GM18909 (cell line): ENCODE data around the gene CXXC5.
A peak's percentile ranks its signal among the peaks of the same experiment; 100 is the strongest.
"Not testable (repeated sequence)": the region's sequence is repeated elsewhere in the genome, so short reads cannot be mapped to it uniquely, and the experiment has no call there.

ENCODE experiments used
- ATAC-seq: cut with Tn5 transposase; IDR thresholded peaks from one replicate; pipeline ENCODE4 v1.9.1; 2021; ENCODE audit warnings: mild to moderate bottlenecking; ENCODE audit not compliant: unreplicated experiment, poor library complexity

CXXC5 gene

DNA sequence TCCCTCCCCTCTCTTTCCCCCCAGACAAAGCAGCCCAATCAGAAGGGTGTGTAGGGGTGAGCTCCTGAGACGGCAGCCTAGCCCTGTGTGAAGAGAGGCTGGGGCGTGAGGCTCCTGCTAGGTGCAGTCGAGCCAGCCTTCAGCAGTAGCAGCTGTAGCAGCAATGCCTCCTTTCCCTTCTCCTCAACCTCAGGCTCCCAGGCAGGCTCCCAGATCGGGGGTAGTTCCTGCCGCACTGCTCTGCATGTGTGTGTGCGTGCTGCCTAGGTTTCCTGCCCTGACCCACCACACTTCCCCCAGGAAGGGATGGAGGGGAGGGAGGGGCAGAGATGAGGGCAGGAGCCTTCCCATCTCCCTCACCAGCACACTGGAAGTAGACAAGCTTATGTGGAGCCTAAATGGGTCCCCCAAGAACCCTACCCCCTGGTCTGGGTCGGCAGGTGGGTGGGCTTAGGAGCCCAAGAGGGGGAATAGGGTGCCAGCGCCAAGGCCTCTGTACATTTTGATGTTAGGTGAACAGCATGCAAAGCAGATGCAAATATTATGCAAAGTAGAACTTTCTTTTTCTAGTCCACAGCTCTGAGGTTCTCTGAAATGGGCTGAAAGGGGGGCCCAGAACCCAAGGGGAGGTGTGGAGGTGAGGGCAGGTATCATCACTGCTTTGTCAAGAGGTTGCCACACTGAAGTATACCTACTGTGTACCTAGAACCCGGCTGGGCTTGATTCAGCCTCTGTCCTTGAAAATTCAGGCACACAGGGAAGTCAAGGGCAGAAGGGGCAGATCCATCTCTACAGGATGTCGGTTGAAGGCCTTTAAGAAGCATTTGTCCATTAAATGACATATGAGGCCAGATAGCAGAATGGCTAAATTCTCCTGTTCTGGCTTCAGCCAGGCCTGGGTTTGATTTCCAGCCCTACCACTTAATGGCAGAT, 57.8 kb downstream of the CXXC5 start:
- ATAC-seq: no peak

DNA sequence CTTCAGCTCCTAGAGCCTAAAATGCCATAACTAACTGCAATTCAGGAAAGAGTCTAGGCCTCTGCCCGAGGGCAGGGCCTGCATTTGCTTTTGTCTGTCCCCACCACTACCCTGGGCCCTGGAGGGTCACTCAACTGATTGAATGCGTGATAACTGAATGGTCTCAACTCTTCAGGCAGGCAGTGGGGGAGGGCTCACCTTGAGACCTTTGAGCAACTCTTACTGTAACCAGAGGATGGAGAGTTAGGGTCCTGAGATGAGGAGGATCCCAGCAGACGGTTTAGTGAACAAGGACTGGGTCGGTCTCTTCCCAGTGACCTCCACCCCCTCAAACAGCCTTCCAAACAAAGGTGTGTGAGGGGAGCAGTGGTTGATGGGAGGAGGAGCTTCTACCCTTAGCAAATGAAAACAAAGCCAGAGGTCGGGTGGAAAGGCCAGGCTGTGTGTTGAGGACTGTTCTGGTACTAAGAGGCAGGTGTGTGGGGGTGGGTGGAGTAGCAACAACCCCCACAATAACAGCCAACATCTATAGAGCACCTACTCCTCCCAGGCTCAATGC, 59.4 kb downstream of the CXXC5 start:
- no peak for ATAC-seq

DNA sequence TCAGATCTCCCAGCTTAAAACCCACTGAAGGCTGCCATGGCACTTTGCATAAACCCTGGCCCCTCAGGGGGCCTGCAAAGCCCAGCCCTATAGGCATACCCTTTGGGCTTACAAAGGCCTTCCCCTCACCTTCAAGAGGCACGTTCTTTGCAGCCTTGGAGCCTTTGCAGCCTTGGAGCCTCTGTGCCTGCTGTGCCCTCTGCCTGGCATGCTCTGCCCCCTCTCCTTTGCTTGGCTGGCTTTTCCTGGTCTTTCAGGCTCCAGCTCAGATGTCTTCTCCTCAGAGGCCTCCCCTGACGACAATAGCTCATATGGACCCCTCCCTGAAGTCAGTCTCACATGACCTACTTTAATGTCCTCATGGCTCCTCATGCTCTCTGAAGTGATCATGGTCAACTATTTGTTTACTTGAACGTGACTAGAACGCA, 60.3 kb downstream of the CXXC5 start:
- ATAC-seq: no peak

DNA sequence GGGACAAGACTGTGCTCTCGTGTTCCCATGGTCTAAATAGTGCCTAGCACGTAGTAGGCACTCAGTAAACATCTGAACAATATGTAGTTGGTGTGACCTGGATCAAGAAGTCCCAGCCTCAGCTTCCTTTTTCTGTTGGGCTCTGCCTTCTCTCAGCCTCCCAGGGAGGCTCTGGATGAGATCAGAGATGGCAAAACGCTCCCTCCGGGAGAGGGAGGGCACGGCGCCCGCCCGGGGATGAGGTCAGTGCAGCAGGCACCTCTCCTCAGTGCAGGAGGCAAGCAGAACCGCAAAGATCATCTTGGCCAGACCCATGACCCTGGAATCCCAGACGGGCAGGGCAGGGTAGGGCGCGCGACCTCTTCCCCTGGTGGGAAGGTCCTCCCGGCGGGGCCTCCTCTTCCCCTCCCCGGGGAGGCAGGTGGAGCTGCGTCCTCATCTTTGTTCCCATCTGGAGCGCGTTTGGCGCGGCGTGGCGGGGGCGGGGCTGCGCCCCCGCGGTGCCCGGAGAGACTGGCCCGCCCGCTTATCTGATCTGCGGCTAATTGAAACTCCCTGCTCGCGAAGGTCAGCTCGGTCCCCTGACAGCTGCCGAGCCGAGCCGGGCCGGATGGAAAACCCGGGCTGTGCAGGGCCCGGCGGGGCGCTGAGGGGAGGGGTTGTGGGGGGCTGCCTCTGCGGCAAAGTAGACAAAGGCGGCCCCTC, 60.9 kb downstream of the CXXC5 start:
- no peak for ATAC-seq

DNA sequence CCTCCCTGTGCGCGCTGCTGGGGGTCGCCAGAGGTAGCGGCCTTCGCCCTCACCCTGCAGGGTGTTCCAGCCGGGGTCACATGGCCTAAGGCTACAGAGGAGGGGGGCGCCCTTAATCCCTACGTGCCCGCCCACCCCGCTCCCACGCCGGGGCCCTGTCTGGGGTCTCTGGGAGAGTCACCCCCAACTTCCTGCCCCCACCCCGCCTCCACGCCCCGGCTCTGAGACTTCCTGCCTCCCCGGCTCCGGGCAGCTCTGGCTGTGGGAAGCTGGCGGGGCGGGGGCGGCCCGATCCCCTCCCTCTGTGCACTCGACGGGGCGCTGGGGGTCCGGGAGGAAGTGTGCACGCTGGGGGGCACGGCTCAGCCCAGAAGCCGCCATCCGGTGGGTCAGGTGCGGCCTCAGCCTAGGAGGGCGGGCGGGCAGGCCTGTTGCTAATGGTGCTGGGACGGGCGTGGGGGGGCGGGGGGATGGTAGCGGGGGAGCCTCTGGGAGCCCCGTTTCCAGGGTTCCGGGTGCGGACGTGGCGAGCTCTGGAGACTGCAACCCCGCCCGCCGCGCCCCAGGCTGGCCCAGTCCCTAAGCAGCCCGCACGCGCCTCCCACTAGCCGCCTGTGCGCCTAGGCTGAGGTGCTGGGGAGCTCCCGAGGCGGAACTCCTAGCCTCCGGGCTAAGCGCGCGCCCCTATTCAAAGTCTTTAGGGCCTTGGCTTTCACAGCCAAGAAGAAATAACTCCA, 61.6 kb downstream of the CXXC5 start:
- no peak for ATAC-seq

DNA sequence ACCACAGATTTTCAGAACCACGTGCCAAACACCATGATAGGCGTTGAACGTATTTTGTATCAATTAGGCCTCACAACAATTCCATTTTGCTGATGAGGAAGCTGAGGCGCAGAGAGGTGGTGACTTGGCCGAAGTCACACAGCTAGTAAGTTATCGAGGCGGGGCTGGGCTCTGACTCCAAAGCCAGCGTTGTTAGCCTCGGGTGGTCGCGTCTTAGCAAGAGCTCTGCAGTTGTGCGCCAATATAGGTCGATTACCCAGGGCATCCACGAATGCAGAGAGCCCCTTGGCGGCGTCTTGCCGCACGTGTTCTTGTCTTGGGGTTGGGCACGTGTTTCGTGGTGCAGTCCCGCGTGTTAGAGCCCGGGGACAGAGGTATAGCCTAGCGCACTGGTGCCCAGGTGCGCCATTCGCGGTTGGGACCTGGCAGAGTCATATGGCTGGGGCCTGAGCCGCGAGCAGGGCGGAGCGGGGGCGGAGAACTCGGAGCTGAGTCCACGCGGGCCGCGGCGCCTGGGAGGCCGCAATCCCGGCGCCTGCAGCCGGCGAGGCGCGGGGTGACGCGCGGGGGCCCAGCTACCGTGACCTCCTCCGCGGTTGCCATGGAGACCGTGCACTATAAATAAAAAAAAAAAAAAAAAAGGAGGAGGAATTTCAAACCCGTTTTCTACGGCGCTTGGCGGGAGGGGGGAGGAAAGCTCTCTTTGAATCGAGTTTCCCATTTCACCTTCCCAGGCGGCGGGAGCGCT, 62.3 kb downstream of the CXXC5 start:
- no peak for ATAC-seq

DNA sequence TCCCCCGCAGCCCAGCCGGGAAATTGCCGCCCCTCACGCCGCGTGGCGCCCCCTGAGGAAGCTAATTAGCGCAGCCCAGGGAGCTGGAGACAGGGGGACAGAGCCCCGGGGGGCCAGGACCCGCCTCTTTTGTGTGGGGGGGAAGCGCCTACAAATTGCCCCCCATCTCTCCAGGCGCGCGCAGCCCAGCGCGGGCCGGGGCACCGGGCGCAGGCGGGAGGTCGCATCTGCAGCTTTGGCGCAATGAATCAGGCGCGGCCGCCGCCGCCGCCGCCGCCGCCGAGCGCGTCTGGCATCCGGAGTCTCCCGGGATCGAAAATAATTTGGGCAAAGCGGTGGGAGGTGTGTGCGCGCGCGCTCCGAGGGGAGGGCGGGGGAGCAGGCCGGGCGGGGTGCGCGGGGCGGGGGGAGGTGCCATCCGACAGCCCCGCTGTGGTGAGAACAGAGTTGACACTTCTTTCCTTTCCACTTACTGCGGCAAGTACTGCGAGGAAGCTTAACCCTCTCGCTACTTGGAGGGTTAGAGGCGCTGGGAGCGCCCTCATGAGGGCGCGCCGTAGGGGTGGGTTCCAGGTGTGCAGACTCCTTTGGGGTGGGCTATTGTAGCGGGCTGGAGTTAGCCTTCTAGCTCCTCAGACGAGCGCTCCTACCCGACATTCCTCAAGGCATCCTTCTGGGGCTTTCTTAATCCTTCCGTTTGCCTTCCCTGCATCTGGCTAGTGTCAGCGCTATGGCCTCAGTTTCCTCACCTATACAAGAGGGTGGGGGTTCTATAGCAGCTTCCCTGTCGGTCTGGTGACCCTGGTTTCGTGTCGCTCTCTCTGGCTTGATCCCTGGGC, 63.1 kb downstream of the CXXC5 start:
- ATAC-seq: peak; percentile 51

DNA sequence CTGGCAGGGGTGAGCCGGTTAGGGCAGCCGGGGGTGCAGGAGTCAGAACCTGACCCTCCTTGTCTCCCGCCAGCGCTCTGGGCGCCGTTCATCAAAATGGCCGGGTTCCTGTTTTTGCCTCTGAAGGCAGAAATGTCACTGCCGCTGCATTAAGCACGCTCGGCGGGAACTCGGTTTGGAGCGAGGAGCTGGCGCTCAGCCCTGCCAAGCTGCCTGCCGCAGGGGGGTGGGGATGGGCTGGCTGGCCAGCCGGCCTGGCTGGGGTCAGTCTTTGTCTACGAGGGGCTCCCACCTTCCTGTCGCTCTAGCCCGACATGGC, 63.7 kb downstream of the CXXC5 start:
- no peak for ATAC-seq

DNA sequence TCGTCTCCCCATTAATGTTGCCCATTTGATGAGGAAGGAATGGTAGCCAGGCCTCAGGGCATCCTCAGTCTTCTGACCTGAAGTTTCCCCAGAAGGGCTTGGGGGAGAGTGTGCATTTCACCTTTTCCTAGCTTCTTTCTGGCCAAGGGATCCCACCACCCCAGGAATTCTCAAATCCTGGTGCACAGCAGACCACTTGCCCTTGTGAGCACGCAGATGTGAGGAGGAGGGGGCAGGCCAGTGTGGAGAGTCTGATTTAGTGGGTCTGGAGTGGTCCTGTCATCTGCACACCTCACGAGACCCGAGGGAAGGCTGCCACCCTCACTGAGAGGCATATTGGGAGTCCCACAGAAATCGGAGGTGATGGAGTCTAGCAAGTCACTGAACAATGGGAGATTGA, 64.3 kb downstream of the CXXC5 start:
- ATAC-seq: no peak

DNA sequence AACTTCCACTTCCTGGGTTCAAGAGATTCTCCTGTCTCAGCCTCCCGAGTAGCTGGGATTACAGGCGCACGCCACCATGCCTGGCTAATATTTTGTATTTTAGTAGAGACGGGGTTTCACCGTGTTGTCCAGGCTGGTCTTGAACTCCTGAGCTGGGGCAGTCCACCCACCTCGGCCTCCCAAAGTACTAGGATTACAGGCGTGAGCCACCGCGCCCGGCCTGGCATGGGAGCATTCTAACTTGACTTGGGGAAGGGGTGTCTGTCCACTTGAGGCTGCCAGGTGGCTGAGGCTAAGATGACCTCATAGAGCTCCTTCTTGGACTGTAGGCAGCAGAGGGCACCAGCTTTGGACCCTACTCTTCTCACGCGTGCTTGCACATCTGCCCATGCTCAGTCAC, 65.7 kb downstream of the CXXC5 start:
- ATAC-seq: not testable (repeated sequence)

DNA sequence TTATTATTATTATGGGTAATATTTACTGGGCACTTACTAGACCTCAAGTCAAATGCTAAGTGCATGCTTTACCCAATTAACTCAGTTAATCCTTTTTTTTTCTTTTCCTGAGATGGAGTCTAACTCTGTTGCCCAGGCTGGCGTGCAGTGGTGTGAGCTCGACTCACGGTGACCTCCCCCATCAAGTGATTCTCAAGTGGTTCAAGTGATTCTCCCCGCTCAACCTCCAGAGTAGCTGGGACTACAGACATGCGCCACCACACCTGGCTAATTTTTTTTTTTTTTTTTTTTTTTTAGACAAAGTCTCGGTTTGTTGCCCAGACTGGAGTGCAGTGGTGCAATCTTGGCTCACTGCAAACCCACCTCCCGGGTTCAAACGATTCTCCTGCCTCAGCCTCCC, 69.1 kb downstream of the CXXC5 start:
- no peak for ATAC-seq

DNA sequence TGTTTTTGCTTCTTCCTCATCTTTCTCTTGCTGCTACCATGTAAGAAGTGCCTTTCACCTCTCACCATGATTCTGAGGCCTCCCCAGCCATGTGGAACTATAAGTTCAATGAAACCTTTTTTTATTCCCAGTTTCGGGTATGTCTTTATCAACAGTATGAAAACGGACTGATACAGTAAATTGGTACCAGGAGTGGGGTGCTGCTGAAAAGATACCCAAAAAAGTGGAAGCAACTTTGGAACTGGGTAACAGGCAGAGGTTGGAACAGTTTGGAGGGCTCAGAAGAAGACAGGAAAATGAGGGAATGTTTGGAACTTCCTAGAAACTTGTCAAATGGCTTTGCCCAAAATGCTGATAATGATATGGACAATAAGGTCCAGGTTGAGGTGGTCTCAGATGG, 70.3 kb downstream of the CXXC5 start:
- ATAC-seq: not testable (repeated sequence)

DNA sequence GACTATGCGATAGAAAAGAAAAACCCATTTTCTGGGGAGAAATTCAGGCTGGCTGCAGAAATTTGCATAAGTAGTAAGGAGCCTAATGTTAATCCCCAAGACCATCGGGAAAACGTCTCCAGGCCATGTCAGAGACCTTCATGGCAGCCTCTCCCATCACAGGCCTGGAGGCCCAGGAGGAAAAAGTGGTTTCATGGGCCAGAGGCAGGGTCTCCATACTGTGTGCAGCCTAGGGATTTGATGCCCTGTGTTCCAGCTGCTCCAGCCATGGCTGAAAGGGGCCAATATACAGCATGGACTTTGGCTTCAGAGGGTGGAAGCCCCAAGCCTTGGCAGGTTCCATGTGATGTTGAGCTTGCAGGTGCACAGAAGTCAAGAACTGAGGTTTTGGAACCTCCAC, 71.8 kb downstream of the CXXC5 start:
- ATAC-seq: not testable (repeated sequence)

DNA sequence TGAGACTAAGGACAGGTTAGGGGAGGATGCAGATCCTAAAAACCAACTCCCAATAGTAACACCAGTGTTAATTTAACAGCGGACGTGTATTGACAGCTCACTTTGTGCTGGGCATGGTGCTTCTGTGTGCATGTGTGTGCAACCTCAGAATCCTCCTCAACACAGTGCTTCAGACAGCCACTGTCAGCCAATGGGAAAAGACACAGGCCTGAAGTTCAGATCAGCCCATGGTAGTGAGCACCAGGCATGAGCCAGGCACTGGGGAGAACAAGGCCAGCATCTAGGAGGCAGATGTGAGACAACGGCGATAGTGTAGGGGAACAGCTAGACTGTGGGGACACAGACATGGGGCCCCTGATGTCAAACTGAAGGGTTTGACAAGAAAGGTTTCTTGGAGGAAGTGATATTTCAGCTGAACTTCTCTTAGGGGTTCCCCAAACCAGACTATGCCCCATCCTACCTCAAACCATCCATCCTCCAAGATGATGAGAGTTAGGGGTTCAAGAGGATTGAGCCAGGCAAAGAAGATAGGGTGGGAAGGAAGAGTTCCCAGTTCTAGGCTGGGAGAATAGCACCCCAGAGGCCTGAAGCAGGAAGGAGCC, 75.9 kb downstream of the CXXC5 start:
- no peak for ATAC-seq

DNA sequence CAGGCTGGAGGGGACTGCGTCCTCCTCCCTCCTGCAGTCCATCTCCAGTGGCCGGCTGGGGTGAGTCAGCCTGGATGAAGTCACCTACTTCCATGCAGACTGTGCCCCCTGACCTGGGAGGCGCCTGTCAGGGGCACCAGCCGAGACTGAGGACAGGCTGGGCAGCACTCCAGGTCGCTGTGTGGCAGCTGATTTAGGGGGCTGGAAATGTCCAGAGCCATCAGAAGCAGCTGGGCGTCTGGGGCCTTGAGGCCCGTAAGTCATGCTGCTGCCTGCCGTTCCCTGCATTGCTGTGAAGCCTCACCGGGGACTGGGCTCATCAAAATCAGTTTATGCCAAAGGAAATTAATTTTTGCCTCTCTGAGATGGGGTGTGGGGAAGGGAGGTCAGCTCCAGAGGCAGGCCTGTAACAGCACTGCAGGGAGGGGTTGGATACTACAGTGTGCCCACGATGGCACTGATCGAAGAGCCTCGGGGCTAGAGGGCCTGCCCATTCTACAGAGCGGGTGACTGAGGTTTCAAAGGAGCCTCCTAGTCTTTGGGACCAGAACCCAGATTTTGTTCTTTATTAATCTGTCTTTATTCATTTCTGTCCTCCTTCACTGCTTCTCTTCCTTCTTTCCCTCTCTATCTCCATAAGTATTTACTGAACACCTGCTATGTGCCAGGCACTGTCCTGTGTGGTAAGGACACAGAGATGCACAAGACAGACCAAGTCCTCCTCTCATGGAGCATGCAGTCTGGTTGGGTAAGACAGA, 77.1 kb downstream of the CXXC5 start:
- no peak for ATAC-seq

DNA sequence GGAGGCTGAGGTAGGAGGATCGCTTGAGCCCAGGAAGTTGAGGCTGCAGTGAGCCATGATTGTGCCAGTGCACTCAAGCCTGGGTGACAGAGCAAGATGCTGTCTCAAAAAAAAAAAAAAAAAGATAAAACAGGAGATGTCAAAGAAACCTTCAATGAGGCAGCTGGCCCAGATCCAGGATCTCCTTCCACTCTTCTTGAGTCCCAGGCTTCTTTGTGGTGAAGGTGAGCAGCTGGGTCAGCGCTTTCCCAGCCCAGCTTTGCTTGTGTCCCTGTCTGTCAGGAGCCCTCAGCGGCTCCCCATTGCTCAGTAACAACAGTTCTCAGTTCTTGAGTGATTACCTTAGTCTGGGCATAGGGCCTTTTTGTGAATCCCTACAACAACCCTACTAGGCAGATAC, 78.1 kb downstream of the CXXC5 start:
- no peak for ATAC-seq

DNA sequence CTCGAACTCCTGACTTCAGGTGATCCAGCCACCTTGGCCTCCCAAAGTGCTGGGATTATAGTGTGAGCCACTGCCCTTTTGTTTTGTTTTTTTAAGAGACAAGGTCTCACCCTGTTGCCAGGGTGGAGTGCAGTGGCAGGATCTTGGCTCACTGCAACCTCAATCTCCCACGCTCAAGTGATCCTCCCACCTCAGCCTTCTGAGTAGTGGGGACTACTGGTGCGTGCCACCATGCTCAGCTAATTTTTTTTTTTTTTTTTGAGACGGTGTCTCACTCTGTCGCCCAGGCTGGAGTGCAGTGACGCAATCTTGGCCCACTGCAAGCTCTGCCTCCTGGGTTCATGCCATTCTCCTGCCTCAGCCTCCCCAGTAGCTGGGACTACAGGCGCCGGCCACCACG, 79.5 kb downstream of the CXXC5 start:
- ATAC-seq: not testable (repeated sequence)

DNA sequence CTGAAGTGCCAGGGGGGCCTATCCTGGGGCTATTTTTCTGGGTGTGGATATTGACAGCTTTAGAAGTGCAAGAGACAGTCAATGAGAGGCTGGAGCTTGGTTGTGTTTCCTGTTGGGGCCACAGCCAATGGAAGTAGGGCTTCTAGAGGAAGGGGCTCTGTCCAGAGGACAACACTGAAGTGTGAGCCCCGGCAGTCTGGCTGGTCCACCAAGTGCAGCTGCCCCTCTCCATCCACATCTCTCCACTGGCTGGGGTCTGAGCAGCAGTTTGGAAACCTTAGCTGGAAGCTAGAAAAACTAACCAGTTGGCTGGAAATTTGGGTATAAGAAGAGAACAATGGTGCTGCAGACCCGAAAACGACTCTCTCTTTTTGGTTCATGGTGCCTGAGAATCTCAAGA, 83.1 kb downstream of the CXXC5 start:
- no peak for ATAC-seq
